ENCODE measurements around the gene ABCF2.
A peak's percentile ranks its signal among the peaks of the same experiment; 100 is the strongest.

The ABCF2 gene

GRCh38 chr7:151252961-151253711 is 26.1 kb upstream of the ABCF2 start:
- no peak for DNase-seq (ENCODE audit: low read depth in 3 of 3)

GRCh38 chr7:151252561-151252835 is 25.5 kb upstream of the ABCF2 start:
- no peak for DNase-seq (ENCODE audit: low read depth in 3 of 3)

GRCh38 chr7:151251689-151252560 is 24.9 kb upstream of the ABCF2 start:
- no peak for DNase-seq (ENCODE audit: low read depth in 3 of 3)

GRCh38 chr7:151251328-151251688 is 24.3 kb upstream of the ABCF2 start:
- DNase-seq (ENCODE audit: low read depth in 3 of 3), result no peak

GRCh38 chr7:151250181-151251132 is 23.5 kb upstream of the ABCF2 start:
- no peak for DNase-seq (ENCODE audit: low read depth in 3 of 3)

- no peak for DNase-seq (ENCODE audit: low read depth in 3 of 3)
These were observed 22.7 kb upstream of the ABCF2 start for GRCh38 chr7:151249732-151250072.

GRCh38 chr7:151249034-151249731 is 22.2 kb upstream of the ABCF2 start:
- DNase-seq (ENCODE audit: low read depth in 3 of 3), result no peak

- DNase-seq (ENCODE audit: low read depth in 3 of 3), result no peak
These were observed 21.5 kb upstream of the ABCF2 start, which contains the start of gene SMARCD3 for GRCh38 chr7:151248346-151249033. TSS of gene SMARCD3 (minus strand) at chr7:151248694. CDS start at chr7:151248562, 132 bp downstream.

GRCh38 chr7:151247611-151248345 is 20.8 kb upstream of the ABCF2 start:
- no peak for DNase-seq (ENCODE audit: low read depth in 3 of 3)

GRCh38 chr7:151246851-151247580 is 20.0 kb upstream of the ABCF2 start:
- DNase-seq (ENCODE audit: low read depth in 3 of 3), result no peak

- no peak for DNase-seq (ENCODE audit: low read depth in 3 of 3)
These were observed 19.3 kb upstream of the ABCF2 start for GRCh38 chr7:151246102-151246850.

GRCh38 chr7:151245360-151246101 is 18.5 kb upstream of the ABCF2 start:
- DNase-seq (ENCODE audit: low read depth in 3 of 3), result peak in 1 of 3 donors; percentile 37

GRCh38 chr7:151244841-151245346 is 17.9 kb upstream of the ABCF2 start:
- no peak for DNase-seq (ENCODE audit: low read depth in 3 of 3)

GRCh38 chr7:151244196-151244840 is 17.3 kb upstream of the ABCF2 start:
- no peak for DNase-seq (ENCODE audit: low read depth in 3 of 3)

GRCh38 chr7:151243408-151244195 is 16.6 kb upstream of the ABCF2 start:
- DNase-seq (ENCODE audit: low read depth in 3 of 3), result no peak

GRCh38 chr7:151243045-151243349 is 16.0 kb upstream of the ABCF2 start:
- DNase-seq (ENCODE audit: low read depth in 3 of 3), result no peak
